GM12878 (cell line): ENCODE results near the gene SUPT3H. TPM values are rescaled to one million over a fixed set of nuclear protein-coding genes. Genes with fewer than 3 reads are reported as not detected.

Experiments
- ATAC-seq: fragments of 200-7000 bp; cut with Tn5 transposase; 3 replicates; pipeline ENCODE4 v1.9.1; 2020; ENCODE audit warnings: mild to moderate bottlenecking, moderate library complexity
- BruUV-seq: library from RNA; stranded (reverse); fragments of 400-500 nt; replicated peaks from 2 replicates; lab custom pipeline; 2021; lab: Mats Ljungman, UMichigan
- CTCF ChIA-PET: fragments of 300-600 bp; sonication (Branson Sonifier 250); formaldehyde crosslinking; extraction: SDS; loops from one replicate; lab custom pipeline; 2021; ENCODE audit warnings: inconsistent platforms; lab: Yijun Ruan, JAX
- POLR2A ChIA-PET: fragments of 350-600 bp; formaldehyde crosslinking; extraction: SDS; loops from one replicate; lab custom pipeline; 2021; ENCODE audit warnings: inconsistent platforms; lab: Charles Lee
- RAD21 ChIA-PET: fragments of 300-600 bp; sonication (Branson Sonifier 250); formaldehyde crosslinking; loops from one replicate; lab custom pipeline; 2023; ENCODE audit warnings: antibody characterized with exemption; ENCODE audit not compliant: unreplicated experiment; lab: Charles Lee
- SMC1A ChIA-PET: fragments of 300-600 bp; sonication (Branson Sonifier 250); formaldehyde crosslinking; loops from one replicate; lab custom pipeline; 2023; ENCODE audit not compliant: unreplicated experiment, uncharacterized antibody; lab: Charles Lee
- DNase-seq: peaks from one replicate; pipeline ENCODE4 v3.0.0-alpha.2; 2011; ENCODE audit warnings: low read depth, low spot score
- FAIRE-seq: peaks from 3 replicates; lab custom pipeline; 2011; peaks lifted over from hg19 to GRCh38; lab: Jason Lieb, UNC
- H2AFZ ChIP-seq: 2 replicates; pipeline ENCODE4 v1.6.0; 2011; ENCODE audit warnings: low read depth, low read length, control low read depth; ENCODE audit not compliant: control insufficient read depth
- H3K27ac ChIP-seq: 2 replicates; pipeline ENCODE4 v1.5.1; 2011; ENCODE audit warnings: control low read depth; ENCODE audit not compliant: control insufficient read depth, insufficient read depth
- H3K27me3 ChIP-seq, 2 experiments: replicated peaks in 1 of 2; 2 replicates each; pipeline versions ENCODE4 v1.6.0 to v1.6.1; 2011; ENCODE audit warnings: low read length in 1 of 2; ENCODE audit not compliant: control insufficient read depth in 2 of 2, insufficient read depth in 2 of 2
- H3K36me3 ChIP-seq, 2 experiments: 2 replicates each; pipeline ENCODE4 v1.5.1; 2011; ENCODE audit warnings: low read length in 1 of 2; ENCODE audit not compliant: control insufficient read depth in 2 of 2, insufficient read depth in 2 of 2
- H3K4me1 ChIP-seq: 2 replicates; pipeline ENCODE4 v1.6.1; 2011; ENCODE audit warnings: mild to moderate bottlenecking, low read length, moderate library complexity, mixed read lengths; ENCODE audit not compliant: control insufficient read depth, insufficient read depth
- H3K4me2 ChIP-seq: 2 replicates; pipeline ENCODE4 v1.6.0; 2011; ENCODE audit warnings: control low read depth; ENCODE audit not compliant: control insufficient read depth, insufficient read depth
- H3K4me3 ChIP-seq: fragments of 200-600 bp; sonication (generic); 2 replicates; pipeline ENCODE4 v1.5.1; 2016
- H3K79me2 ChIP-seq: 2 replicates; pipeline ENCODE4 v1.6.0; 2011; ENCODE audit warnings: low read length; ENCODE audit not compliant: control insufficient read depth, insufficient read depth
- H3K9ac ChIP-seq: 2 replicates; pipeline ENCODE4 v1.8.0; 2011; ENCODE audit warnings: low read length, control low read depth, mixed read lengths; ENCODE audit not compliant: control insufficient read depth, insufficient read depth
- H3K9me3 ChIP-seq: replicated peaks from 3 replicates; pipeline ENCODE4 v1.5.1; 2011; ENCODE audit warnings: mild to moderate bottlenecking, low read length; ENCODE audit not compliant: control insufficient read depth, insufficient read depth
- H4K20me1 ChIP-seq: 2 replicates; pipeline ENCODE4 v1.6.0; 2011; ENCODE audit not compliant: control insufficient read depth, insufficient read depth
- ASH2L ChIP-seq: fragments of 300-600, 200-600 bp; sonication (generic); IDR thresholded peaks from 2 replicates; pipeline ENCODE4 v1.6.1; 2017; ENCODE audit warnings: low read depth, mild to moderate bottlenecking, borderline replicate concordance
- CEBPB ChIP-seq, 2 experiments: fragments of 150-350 bp in 1 of 2; IDR thresholded peaks; 2 replicates each; pipeline ENCODE4 v1.6.1; 2012 to 2014; ENCODE audit warnings: low read depth in 2 of 2, low read length in 2 of 2, borderline replicate concordance in 1 of 2, inconsistent platforms in 1 of 2
- RAD21 ChIP-seq: IDR thresholded peaks from 2 replicates; pipeline ENCODE4 v1.6.1; 2011; ENCODE audit warnings: mild to moderate bottlenecking, low read depth, low read length, moderate library complexity; ENCODE audit not compliant: insufficient read depth
- RUNX3 ChIP-seq: IDR thresholded peaks from 2 replicates; pipeline ENCODE4 v1.6.1; 2012; ENCODE audit warnings: low read length, inconsistent platforms
- SPI1 ChIP-seq: IDR thresholded peaks from 2 replicates; pipeline ENCODE4 v1.6.1; 2011; ENCODE audit warnings: low read depth, mild to moderate bottlenecking, low read length, moderate library complexity, borderline replicate concordance; ENCODE audit not compliant: insufficient read depth
- TARDBP ChIP-seq: IDR thresholded peaks from 2 replicates; pipeline ENCODE4 v1.6.1; 2016; ENCODE audit warnings: borderline replicate concordance
- ZBED1 ChIP-seq: IDR thresholded peaks from 2 replicates; pipeline ENCODE4 v1.6.1; 2016; ENCODE audit warnings: borderline replicate concordance
- ZNF622 ChIP-seq: fragments of 450-650 bp; IDR thresholded peaks from 2 replicates; pipeline ENCODE4 v1.6.1; 2017; ENCODE audit warnings: mild to moderate bottlenecking, inconsistent platforms
- WGBS: methylation state at CpG from one replicate; pipeline ENCODE4 v1.1.6; 2016; ENCODE audit warnings: low lambda C conversion rate; ENCODE audit not compliant: insufficient replicate concordance, insufficient coverage; ENCODE audit errors: missing lambda C conversion rate; 5-methylcytosine and 5-hydroxymethylcytosine counted together
- in situ Hi-C: fragments of 300-500 bp; cut with MboI; formaldehyde crosslinking; loops from 9 replicates; pipeline ENCODE4 v1.14.3; 2018; ENCODE audit warnings: mixed read lengths
- intact Hi-C: fragments of 100-400 bp; cut with micrococcal nuclease; formaldehyde crosslinking; loops from one replicate; pipeline ENCODE4 v1.14.2; 2022; ENCODE audit not compliant: unreplicated experiment
- polyA plus RNA-seq, 11 experiments: library from polyadenylated mRNA; depleted of rRNA in 4 of 11; unstranded in 6 of 11; stranded (reverse) in 5 of 11; fragments of >200 nt; fragmentation: Nextera tagmentation in 4 of 11; fragmentation: Illumina TruSeq in 1 of 11; extraction: Ambion mirVana in 4 of 11; extraction: Trizol in 1 of 11; gene quantifications; 1 replicate in 1 of 11; 2 replicates in 10 of 11; pipeline versions ENCODE4 v1.2.1 to v1.2.3, GENCODE V29; 2011 to 2016; ENCODE audit warnings: inconsistent platforms in 2 of 11, missing spikeins in 2 of 11, low read depth in 1 of 11
- total RNA-seq, 4 experiments: library from RNA; depleted of rRNA in 3 of 4; stranded (reverse); fragments of >200 nt in 3 of 4; fragmentation: Illumina TruSeq in 1 of 4; extraction: Trizol in 1 of 4; gene quantifications; 2 replicates each; pipeline versions ENCODE4 v1.2.1 to v1.2.3, GENCODE V29; 2013 to 2021
- TF ChIP-seq, protein P1 (sequence below): fragments of 450-650 bp; IDR thresholded peaks from 2 replicates; pipeline ENCODE4 v1.6.1; 2017; ENCODE audit warnings: antibody characterized with exemption, mild to moderate bottlenecking, moderate library complexity
- TF ChIP-seq, protein P2 (sequence below): fragments of 450-650 bp; IDR thresholded peaks from 2 replicates; pipeline ENCODE4 v1.6.1; 2018; ENCODE audit warnings: mild to moderate bottlenecking, low read depth, moderate library complexity; ENCODE audit not compliant: partially characterized antibody

SUPT3H gene
- total and polyA plus RNA-seq, 10 of the 15 experiments (the other 5 are each of a cell fraction or from before 2014, with no cell fraction given), result 0.51 to 3.7 (median 2.0) TPM

DNA sequence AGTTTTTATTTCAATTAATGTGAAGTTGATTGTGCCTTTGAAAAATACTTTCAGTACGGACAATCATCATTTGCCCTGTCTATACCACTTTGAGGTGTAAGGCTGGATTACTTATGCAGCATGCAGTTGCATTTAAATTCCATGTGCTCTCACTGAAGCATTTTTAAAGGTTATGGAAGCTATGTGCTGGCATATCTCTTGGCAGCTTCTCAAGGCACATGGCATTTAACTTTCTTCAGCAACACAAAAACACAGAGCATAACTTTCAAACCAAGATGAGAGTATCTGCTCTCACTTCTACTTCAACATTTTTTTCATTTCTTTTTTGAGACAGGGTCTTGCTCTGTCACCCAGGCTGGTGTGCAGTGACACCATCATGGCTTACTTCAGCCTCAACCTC lies 410.3 kb downstream of the SUPT3H start:
- H3K4me2 ChIP-seq, result no peak overlapping the region
- DNase-seq (no peak), ATAC-seq (no peak), FAIRE-seq (peak; percentile 31)
- H2AFZ ChIP-seq, result no peak overlapping the region
- no peak overlapping the region for H3K9ac ChIP-seq
- H3K79me2 ChIP-seq, result no peaks in the 10 kb centered on the region
- POLR2A ChIA-PET, result no interaction called here
- in situ Hi-C loops (no loop called here), intact Hi-C loops (no loop called here)
- H3K36me3 ChIP-seq, result no peaks in the 10 kb centered on the region
- CTCF ChIA-PET, result interaction anchor here (1.5 kb wide), 1 partner anchor 312 kb away, joined by 3 read pairs; no protein-coding TSS in a partner anchor
- no TSS peak for BruUV-seq
- H4K20me1 ChIP-seq, result no peaks in the 10 kb centered on the region
- H3K27ac ChIP-seq, result no peak overlapping the region
- H3K4me1 ChIP-seq, result no peaks in the 10 kb centered on the region
- 95% methylated on average over 1 of the region's 1 CpG for WGBS
- TF ChIP-seq ASH2L (no peak), ZNF622 (no peak), RAD21 (no peak), CEBPB (IDR thresholded peaks at IDR 0.05; ENCODE audit: borderline replicate concordance in 1 of 2, low read depth in 2 of 2, low read length in 2 of 2) (no peak), ZBED1 (no peak), SPI1 (no peak), TARDBP (no peak), RUNX3 (no peak)
- TF ChIP-seq, protein P1, sequence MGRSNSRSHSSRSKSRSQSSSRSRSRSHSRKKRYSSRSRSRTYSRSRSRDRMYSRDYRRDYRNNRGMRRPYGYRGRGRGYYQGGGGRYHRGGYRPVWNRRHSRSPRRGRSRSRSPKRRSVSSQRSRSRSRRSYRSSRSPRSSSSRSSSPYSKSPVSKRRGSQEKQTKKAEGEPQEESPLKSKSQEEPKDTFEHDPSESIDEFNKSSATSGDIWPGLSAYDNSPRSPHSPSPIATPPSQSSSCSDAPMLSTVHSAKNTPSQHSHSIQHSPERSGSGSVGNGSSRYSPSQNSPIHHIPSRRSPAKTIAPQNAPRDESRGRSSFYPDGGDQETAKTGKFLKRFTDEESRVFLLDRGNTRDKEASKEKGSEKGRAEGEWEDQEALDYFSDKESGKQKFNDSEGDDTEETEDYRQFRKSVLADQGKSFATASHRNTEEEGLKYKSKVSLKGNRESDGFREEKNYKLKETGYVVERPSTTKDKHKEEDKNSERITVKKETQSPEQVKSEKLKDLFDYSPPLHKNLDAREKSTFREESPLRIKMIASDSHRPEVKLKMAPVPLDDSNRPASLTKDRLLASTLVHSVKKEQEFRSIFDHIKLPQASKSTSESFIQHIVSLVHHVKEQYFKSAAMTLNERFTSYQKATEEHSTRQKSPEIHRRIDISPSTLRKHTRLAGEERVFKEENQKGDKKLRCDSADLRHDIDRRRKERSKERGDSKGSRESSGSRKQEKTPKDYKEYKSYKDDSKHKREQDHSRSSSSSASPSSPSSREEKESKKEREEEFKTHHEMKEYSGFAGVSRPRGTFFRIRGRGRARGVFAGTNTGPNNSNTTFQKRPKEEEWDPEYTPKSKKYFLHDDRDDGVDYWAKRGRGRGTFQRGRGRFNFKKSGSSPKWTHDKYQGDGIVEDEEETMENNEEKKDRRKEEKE, result no peak
- TF ChIP-seq, protein P2, sequence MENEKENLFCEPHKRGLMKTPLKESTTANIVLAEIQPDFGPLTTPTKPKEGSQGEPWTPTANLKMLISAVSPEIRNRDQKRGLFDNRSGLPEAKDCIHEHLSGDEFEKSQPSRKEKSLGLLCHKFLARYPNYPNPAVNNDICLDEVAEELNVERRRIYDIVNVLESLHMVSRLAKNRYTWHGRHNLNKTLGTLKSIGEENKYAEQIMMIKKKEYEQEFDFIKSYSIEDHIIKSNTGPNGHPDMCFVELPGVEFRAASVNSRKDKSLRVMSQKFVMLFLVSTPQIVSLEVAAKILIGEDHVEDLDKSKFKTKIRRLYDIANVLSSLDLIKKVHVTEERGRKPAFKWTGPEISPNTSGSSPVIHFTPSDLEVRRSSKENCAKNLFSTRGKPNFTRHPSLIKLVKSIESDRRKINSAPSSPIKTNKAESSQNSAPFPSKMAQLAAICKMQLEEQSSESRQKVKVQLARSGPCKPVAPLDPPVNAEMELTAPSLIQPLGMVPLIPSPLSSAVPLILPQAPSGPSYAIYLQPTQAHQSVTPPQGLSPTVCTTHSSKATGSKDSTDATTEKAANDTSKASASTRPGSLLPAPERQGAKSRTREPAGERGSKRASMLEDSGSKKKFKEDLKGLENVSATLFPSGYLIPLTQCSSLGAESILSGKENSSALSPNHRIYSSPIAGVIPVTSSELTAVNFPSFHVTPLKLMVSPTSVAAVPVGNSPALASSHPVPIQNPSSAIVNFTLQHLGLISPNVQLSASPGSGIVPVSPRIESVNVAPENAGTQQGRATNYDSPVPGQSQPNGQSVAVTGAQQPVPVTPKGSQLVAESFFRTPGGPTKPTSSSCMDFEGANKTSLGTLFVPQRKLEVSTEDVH, result no peak
- RAD21 ChIA-PET, result no interaction called here
- no peaks in the 10 kb centered on the region; the same call in 2 of the 3 replicates for H3K9me3 ChIP-seq
- H3K4me3 ChIP-seq, result no peak overlapping the region
- no peaks in the 10 kb centered on the region for H3K27me3 ChIP-seq
- SMC1A ChIA-PET, result interaction anchor here (1.1 kb wide), 1 partner anchor 183 kb away, joined by 3 read pairs; no protein-coding TSS in a partner anchor
